ENCODE results near the gene RBM6.

Gene RBM6

GRCh38 chr3:50124052-50124799 lies 184.3 kb downstream of the RBM6 start:
- DNase-seq (ENCODE audit: insufficient read length, low spot score): no peak
- FAIRE-seq: no peak

DNA sequence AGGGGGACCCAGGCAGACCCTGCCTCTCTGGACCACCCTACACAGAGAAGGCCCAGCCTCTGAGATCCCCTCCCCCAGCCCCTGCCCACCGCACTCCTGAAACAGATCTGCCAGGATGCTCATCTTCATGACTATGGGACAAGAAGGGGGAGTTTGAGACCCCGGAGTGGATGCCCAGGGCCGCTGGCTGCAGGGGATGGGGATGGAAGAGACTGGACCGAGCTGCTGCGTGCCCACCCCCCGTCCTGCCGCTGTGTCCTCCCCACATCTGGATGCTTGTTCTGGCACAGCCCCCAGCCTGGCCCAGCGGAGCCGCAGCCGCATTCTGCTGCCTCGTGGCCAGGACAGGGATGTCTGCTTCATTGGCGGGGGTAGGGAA lies 184.8 kb downstream of the RBM6 start:
- FAIRE-seq: no peak
- no peak for DNase-seq (ENCODE audit: insufficient read length, low spot score)

DNA sequence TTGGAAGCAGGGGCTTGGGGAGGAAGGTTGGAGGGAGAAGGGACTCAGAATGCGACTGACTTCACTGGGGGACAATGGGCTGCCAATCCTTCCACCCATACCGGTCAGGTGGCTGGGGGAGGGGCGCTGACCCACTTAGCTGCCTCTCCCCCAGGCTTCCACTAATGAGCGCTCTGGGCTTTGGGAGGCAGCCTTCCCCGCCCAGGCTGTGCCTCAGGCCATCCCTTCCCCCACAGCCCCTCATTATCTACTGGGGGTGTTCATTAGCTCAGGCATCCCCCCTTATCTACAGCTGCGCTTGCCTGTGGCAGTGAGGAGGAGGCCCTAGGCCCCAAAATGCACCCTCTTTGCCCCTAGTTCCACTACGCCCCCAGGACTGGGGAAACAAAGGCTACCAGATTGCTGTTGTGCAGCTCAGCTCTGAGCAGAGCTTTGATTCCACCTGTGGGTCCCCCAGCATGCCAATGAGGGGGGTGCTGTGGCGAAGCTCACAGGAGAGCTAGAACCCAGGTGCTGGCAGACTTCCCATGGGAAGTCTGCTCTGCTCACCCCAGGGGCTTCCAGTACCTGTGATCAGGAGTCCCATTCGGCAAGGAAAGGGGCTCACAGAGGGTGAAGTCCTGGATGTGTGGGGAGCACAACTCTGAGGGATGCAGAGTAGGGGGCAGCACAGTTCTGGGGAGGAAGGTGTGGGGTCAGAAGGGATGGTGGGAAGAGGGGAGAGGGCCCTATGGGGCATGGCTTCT lies 185.8 kb downstream of the RBM6 start:
- DNase-seq (ENCODE audit: insufficient read length, low spot score) (no peak), FAIRE-seq (no peak)

DNA sequence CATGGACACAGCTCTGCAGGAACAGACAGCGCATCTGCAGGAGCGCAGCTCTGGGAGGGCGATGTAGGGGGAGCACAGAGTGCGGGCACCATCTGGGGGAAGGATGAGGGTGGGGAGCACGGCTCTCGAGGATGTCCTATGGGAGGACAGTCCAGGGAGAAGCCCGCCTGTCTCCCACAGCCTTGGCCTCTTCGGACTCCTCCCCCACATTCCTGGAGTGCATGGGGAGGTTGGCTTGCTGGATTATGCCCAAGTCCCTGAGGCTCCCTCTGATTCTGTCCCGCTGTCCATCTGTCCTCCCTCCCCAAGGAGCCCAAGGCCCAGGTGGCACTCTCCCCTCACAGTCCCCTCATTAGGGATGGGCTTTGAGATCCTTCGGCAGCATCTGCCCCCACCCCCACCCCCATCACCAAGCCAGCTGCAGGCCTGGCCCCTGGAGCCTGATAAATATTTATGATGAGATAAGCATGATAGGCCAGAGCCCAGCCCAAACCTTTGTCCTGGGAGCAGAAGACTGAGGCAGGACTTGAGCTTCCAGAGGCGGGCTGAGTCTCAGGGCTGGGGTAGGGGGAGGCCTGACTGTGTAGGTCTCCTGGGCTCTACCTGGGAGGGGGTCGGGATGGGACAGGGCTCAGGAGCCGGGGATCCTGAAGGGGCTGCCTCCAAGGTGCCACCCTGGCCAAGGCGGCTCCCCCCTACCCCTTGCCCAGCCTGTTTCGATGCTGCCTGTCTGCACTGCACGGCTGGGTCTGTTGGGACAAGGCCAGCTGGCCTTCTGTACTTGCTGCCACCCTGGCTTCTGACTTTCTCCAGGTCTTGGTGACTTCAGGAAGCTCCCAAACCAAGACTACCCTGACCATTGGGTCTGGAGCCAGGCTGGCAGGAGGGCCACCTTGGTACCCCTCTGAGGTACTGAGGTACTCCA lies 186.6 kb downstream of the RBM6 start:
- no peak for DNase-seq (ENCODE audit: insufficient read length, low spot score)
- FAIRE-seq: no peak

Data from GM19239 (cell line).